ENCODE results near the gene C17orf113.

C17orf113 gene

DNA sequence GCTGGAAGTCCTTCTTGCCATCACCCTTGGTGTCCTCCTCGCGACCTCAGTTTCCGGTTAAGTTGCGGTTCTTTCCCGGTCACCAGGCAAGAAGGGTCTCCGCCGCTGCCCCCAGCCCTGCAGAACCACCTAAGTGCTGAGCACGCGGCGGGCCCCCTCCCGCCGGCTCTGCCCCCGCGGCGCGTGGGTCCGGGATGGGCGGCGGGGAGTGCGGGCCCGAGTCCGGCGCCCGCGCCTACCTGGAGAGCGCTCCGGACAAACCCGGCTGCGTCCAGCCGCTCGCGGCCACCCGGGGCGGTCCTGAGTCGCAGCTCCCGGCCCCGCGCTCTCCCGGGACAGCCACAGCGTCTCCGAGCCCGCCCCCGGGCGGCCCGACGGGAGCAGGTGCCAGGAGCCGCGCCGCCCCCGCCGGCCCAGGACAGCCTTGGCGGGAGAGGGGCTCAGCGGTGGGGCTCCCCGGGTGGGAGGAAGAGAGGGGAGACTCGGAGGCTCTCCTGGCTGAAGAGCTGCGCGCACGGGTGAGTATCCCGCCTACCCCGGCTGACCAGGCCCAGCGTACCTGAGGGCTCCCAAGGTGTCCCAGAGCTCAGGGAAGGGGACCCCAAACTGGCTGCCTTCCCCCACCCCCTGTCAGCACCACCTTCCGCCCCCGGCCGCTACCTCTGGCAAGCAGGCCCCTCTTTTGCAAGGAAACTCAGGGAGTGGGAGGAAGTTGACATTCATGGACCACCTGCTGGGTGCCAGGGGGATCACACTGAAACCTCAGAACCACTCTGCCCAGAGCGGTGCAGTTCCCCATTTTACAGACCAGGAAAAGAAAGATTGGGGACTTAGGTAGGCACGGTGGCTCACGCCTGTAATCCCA, 22.2 kb upstream of the C17orf113 start:
- in situ Hi-C loops (cut with MboI; ENCODE audit: low sequenced_read_pairs), result no loop called here

DNA sequence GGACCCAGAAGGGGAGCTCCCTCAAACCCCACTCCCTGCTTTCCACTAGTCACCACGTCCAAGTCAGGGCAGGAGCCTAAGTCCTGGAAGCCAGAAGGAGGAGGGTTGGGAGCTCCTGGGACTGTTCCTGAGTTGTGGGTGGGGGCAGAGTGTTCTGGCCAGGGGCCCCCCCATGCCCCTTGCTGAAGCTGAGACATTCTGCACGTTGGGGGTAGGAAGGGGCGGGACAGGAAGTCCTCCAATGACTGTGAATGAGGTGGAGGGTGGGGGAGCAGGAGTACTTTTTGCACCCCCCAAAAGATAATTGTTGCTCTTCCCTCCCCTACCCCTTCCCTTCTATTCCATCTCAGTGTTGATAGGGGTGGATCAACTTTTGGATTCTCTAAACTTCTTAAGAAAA, 21.4 kb upstream of the C17orf113 start:
- in situ Hi-C loops (cut with MboI; ENCODE audit: low sequenced_read_pairs), result no loop called here

DNA sequence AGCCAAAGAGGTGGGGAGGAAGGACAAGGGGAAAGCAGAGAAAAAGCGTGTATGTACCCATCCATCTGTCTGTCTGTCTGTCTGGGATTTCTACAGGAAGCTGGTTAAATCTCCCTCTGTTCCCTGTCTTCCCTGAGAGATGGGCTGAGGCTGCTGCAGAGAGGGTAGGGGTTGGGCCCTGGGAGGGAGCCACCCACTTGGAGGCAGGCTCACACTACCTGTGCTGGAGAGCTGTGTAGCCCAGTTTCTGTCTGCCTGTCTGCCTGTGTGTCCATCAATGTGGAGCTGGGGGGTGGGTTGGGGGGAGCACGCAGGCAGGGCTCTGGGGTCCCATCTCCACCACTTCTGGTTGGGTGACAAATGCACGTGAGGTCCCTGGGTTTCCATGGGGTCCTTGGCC, 18.6 kb upstream of the C17orf113 start:
- in situ Hi-C loops (cut with MboI; ENCODE audit: low sequenced_read_pairs), result no loop called here

DNA sequence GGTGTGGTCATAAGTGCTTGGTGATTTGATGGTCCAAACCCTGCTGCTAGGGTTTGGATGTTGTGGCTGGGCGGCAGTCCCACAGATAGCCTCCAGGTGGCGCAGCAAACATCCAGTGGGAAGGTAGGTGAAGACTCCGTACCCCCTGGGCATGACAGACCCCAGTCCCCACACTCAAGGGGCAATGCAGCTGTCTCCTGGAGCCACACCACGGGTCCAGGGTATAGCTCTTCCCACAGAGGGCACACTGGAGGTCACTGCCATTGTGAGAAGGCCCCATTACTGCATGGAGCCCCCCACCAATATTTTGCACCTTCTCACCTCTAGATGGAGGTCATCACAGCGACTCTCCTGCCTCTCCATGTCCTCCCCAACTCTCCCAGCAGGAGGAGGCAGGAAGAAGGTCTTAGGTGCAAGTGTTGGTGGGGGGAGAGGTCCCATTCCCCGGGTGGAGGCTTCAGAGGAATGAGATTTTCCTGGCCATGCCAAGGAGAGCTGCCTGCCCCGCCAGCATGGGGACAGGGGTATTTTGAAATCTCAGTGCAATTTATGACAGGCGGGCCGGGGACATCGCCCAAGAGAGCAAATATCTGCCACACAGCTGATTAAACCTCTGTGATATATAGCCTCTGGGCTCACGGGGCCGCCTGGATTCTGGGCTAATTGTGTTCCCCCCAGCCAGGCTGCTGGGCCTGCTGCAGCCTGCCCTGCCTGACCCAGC, 17.1 kb upstream of the C17orf113 start:
- in situ Hi-C loops (cut with MboI; ENCODE audit: low sequenced_read_pairs), result no loop called here

DNA sequence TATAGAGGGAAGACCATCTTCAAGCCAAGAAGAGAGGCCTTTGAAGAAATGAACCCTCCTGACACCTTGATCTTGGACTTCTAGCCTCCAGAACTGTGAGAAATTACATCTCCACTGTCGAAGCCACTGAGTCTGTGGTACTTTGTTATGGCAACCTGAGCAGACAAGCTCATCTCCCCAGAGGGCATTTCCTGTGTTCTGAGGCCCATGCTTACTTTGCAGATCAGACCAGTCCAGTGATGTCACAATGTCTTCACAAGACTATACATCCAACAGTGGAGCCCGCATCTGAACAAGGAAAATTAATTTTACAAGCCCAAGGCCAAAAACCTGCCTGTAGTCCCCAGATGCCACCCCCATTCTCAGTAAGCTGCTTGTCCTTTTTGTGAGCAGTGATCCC, 14.8 kb upstream of the C17orf113 start:
- in situ Hi-C loops (cut with MboI; ENCODE audit: low sequenced_read_pairs), result no loop called here

DNA sequence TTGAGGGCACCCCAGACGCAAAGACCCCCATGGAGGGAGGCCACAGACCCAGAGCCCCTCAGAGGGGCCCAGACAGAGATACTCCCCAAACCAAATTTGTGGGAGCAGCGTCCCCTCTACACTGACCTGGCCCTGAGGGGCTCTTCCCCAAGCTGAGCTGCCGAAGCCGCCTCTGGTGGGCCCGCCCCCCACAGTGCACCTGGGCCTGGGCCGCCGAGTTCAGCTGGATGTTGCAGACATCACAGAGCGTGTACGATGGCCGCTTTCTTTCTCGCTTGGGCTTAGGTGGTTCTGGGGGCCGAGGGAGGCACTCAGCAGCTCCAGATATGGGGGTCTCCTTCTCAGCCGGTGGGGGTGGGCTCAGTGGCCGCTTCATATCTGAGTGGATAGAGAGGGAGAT, 12.3 kb upstream of the C17orf113 start:
- in situ Hi-C loops (cut with MboI; ENCODE audit: low sequenced_read_pairs), result no loop called here

DNA sequence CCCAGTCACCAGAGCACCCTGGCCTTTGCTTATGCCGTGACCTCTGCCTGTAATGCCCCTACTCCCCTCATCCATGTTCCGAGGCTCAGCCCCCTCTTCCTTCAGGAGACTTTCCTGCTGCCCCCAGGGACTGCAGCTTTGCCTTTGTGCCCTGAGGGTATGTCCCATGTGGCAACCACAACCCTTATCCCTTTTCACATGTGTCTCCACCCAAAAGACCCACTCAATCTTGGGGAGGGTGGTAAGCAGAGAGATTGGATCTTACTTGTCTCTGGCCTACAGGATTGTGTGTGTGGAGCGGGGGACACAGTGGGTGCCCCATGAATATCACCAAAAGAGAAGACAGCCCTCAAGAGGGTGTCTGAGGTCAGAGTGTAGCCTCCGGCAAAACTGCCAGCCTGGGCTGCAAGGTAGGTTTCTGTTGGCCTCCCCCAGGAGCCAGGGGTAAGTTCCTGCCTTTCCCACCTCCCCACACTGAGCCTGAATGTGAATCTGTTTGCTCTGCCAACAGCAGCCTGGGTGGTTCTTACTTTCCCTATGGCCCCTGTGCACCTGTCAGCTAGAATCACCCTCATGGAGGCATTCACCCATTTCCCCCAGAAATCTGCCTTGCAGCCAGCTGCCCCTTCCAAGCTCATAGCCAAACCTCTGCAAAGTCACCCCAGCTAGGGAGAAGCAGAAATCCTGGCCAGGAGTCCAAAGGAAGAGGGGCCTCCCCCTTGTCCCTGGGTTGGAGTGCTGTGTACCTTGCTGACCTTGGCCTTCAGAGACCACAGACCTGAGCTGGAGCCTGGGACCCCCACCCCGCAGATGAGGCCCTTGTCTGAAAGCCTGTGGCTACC, 11.5 kb upstream of the C17orf113 start:
- in situ Hi-C loops (cut with MboI; ENCODE audit: low sequenced_read_pairs), result no loop called here

DNA sequence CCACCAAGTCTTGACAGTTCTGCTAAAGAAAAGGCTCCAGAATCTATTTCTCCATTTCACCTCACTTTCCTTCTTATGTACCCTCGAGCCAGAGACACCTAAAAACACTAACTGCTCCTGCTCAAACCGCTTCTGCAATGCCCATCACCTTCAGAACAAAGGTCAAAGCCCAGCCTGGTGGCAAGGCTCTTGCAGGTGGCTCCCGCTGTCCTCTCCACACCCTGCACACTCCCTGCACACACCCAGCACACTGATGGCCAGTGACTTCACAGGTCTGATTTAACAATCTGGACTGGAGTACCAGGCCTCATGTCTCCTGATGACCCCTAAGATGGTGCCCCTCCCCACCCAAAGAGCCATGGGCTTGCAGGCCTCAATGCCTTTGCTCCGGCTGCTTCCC, 9.8 kb upstream of the C17orf113 start:
- in situ Hi-C loops (cut with MboI; ENCODE audit: low sequenced_read_pairs), result no loop called here

DNA sequence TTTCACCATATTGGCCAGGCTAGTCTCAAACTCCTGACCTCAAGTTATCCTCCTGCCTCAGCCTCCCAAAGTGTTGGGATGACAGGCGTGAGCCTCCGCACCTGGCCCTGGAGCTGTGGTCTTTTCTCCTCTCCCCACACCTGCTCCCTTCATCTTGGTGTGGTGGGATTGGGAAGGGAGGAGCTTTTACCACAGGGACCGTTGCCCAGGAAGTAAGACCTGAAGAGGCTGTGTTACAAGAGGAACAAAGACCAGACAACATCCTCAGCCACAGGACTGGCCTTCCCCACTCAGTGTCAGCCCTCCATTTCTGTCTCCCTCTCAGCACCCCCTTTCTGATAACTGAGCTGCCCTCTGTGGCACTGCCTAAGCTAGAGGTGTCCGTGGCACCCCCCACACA, 9.4 kb upstream of the C17orf113 start:
- in situ Hi-C loops (cut with MboI; ENCODE audit: low sequenced_read_pairs), result no loop called here

DNA sequence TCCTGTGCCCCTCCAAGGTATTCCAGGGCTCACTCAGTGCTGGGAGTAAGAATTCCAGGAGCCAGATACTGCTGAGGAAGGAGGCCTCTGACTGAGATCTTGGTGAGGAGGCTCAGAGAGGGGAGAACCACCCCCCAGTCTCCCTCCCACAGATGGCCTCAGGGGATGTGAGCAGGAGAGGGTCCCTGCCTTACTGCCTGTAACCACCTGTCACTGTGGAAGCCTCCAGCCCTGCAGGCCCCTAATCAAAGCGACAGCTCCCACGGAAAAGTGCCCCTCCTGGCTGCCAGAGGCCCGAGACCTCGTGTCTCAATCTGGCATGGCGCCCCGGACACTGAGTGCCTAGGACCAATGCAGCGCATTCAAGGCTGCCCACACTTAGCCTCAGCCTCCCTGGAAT, 7.7 kb upstream of the C17orf113 start:
- in situ Hi-C loops (cut with MboI; ENCODE audit: low sequenced_read_pairs), result no loop called here

DNA sequence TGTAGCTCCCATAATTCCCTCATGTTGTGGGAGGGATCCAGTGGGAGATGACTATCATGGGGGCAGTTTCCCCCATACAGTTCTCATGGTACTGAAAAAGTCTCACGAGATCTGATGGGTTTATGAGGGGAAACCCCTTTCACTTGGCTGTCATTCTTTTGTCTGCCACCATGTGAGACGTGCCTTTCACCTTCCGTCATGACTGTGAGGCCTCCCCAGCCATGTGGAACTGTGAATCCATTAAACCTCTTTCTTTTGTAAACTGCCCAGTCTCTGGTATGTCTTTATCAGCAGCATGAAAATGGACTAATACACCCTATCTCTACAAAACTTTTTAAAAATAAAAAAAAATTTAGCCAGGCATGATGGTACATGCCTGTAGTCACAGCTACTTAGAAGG, 6.2 kb upstream of the C17orf113 start:
- in situ Hi-C loops (cut with MboI; ENCODE audit: low sequenced_read_pairs), result no loop called here

DNA sequence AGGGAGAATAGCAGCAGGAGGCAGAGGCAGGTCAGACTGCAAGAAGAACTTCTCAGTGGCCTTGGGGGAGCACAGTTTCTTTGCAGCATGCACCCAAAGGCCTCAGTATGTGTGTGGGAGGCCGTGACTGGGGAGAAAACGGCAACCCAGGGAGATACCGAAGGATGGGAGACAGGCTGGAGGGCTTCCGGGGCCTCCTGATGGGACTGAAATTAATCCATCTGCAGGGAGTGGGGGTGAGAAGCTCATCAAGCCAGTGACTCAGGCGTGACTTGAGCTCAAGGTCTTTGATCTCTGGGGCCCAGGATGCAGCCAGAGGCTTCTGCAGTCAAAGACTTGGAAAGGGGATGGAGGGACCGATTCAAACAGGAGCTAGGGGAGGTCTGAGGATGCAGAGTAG, 5.1 kb upstream of the C17orf113 start:
- in situ Hi-C loops (cut with MboI; ENCODE audit: low sequenced_read_pairs), result no loop called here

DNA sequence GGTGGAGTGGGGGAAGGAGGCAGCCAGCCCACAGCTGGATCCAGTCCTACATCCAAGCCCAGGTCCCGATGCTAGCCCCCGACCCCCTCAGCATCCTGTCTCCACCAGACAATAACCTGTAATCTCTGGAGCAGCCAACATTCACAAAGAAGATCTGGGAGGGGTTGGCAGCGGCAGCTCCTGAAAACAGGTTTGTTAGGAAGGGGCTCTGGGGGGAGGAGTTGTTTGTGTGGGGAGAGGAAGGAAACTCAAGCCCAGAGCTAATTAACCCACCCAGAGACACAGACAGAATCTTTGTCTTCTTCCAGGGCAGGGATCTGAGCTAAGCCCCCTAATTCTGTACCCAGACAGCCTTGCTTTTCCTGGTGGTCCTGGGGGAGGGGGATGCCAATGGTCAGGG, 4.6 kb upstream of the C17orf113 start:
- in situ Hi-C loops (cut with MboI; ENCODE audit: low sequenced_read_pairs), result no loop called here

DNA sequence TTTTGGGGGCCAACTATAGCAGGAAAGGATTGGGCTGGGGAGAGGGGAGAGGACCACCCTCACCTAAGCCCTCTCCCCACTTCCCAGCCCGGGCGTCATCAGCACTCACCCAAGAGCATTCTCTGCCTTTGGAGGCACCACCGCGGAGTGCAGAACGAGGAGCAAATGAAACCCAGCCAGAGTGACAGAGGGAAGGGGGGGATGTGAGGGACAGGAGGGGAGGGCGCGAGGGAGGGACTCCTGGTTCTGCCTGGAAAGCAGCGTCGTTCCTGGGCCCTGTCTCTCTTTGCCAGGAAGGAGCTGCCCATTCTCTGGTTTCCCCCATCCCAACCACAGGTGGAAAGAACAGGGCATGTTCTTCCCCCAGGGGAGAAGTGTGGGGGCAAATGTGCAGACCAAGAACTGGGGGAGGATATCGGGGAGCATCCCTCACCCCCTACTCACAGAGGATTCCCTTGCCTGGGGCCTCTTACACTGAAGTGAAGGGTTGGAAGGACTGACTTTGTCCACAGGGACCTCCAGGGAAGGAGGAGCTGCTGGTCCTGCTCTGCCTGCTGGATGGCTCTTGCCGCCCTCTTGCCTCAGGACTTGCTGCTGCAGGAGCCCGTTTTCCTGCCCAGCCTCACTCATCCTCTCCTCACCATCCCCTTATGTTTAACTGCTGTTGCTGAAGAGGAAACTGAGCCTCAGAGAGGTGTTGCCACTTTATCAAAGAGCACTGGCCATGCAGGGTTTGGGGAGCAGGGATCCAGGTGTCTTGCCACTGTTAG, 3.5 kb upstream of the C17orf113 start:
- in situ Hi-C loops (cut with MboI; ENCODE audit: low sequenced_read_pairs), result no loop called here

DNA sequence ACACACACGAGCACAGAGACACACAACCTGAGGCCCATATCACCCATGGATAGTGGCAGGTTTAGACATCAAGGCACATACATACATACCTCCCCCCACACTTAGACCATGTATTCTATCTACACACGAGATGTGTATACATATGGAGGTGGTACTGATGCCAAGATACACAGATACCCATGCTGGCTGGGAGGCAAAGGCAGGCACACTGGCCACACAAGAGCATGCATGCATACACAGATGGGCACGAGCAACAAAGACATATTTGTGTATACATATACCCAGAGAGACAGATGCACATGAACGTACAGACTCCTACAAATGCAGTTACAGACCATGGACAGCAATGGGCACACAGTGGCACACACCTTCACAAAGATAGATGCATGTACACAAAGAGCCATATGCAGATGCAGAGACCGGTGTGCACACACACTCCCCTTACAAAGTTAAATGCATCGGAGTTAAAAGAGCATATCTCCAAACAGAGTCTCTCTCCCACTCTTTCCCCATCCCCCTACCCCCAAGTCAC, 2.0 kb upstream of the C17orf113 start:
- in situ Hi-C loops (cut with MboI; ENCODE audit: low sequenced_read_pairs), result no loop called here

DNA sequence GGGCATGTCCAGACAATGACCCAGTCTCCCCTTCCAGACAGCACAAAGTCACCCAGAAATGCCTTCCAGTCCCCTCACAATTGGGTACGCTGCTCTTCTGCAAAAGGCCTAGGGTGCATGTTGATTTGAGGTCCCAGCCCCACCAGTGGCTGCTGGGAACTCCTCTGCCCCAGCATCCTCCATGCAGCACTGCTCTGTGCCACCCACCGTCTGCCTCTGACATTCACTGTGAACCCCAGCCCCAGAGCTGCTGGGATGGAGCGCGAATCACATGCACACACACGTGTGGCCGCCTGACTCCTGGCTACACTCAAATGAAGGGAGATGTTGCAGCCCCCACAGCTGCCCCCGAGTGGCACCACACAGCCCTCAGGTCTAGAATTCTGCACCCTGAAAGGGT, 1.2 kb upstream of the C17orf113 start:
- in situ Hi-C loops (cut with MboI; ENCODE audit: low sequenced_read_pairs), result no loop called here

DNA sequence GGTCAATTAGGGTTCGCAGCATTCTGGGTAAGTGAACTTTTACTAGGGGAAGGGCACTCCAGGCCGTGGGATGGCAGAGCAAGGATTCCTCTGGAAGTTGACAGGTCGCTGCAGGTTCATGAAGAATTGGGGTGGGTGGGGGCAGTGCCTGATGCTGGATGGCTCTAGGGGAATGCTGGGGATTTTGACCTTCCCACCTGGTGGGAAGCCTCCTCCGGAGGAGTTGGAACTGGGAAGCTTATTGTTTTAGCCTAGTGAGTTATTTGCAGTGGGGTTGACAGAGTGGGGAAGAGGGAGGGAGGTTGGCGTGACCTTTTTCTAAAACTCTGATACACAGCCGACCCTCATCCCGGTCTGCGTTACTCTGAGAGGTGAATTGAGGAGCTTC, 606 bp upstream of the C17orf113 start:
- in situ Hi-C loops (cut with MboI; ENCODE audit: low sequenced_read_pairs), result no loop called here

DNA sequence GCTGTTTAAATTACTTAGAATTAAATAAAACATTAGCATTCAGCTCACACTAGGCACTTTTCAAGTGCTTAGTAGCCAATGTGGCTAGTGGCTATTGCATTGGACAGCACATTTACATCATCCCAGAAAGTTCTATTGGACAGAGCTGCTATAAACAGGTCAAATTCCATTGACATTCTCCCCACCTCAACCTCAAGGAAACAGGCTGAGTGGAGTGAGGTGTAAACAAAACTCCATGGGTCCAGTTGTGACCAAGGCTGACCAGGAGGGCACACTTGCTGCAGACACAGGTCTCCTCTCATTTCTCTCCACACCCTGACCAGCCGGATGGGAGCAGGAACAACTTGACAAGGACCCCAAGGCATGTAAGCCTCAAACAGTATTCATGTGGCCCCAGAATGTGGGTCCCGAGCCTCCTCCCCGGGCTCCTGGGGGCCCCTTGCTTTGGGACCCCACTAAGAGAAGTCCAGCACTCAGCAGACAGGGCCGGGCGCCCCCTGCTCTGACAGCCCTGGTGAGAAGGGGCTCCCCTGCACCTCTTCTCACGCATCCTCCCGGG, 488 bp downstream of the C17orf113 start:
- in situ Hi-C loops (cut with MboI; ENCODE audit: low sequenced_read_pairs), result no loop called here

DNA sequence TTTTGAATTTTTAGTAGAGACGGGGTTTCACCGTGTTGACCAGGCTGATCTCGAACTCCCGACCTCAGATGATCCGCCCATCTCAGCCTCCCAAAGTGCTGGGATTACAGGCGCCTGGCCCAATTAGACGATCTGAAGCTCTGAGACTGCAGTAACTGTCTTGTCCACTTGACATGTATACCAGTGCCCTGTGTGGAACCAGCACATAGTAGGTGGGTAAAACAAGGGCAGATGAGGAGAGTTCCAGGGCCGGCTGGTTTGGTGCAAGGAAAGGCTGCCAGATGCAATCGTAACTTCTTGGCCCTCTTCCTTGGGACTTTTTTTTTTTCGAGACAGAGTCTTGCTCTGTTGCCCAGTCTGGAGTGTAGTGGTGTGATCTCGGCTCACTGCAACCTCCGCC, 3.1 kb downstream of the C17orf113 start:
- in situ Hi-C loops (cut with MboI; ENCODE audit: low sequenced_read_pairs), result no loop called here

DNA sequence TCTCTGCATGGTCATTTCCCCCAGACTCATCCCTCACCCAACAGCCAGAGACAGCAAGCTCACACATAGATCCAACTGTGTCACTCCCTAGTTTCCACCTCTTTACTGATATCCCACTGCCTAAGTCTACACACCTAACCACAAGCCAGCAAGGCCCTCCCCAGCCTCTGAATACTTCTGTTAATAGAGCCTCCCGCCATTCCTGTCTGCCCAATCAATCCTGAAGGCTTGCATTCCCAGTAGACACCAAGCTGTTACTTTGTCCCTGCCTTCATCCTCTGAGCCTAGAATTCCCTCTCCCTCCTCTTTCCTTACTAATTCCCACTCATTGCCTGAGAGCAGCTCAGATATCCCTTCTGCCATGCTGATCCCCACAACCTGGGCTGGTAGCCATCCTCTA, 4.7 kb downstream of the C17orf113 start:
- in situ Hi-C loops (cut with MboI; ENCODE audit: low sequenced_read_pairs), result no loop called here
